NCI-H2196 treated with DMSO at 0.1 percent for 48 hours (cell line): ENCODE data around the gene NUP54.

Experiments
- DNase-seq: peaks from one replicate; lab custom pipeline; 2025; ENCODE audit not compliant: unreplicated experiment; lab: John Stamatoyannopoulos, UW

The NUP54 gene, protein sequence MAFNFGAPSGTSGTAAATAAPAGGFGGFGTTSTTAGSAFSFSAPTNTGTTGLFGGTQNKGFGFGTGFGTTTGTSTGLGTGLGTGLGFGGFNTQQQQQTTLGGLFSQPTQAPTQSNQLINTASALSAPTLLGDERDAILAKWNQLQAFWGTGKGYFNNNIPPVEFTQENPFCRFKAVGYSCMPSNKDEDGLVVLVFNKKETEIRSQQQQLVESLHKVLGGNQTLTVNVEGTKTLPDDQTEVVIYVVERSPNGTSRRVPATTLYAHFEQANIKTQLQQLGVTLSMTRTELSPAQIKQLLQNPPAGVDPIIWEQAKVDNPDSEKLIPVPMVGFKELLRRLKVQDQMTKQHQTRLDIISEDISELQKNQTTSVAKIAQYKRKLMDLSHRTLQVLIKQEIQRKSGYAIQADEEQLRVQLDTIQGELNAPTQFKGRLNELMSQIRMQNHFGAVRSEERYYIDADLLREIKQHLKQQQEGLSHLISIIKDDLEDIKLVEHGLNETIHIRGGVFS

GRCh38 chr4:76148142-76148865 is at the start of gene NUP54:
NUP54 (minus strand) TSS chr4:76148397; CDS start chr4:76148374, 23 bp downstream.
- DNase-seq: peak; percentile 57

DNA sequence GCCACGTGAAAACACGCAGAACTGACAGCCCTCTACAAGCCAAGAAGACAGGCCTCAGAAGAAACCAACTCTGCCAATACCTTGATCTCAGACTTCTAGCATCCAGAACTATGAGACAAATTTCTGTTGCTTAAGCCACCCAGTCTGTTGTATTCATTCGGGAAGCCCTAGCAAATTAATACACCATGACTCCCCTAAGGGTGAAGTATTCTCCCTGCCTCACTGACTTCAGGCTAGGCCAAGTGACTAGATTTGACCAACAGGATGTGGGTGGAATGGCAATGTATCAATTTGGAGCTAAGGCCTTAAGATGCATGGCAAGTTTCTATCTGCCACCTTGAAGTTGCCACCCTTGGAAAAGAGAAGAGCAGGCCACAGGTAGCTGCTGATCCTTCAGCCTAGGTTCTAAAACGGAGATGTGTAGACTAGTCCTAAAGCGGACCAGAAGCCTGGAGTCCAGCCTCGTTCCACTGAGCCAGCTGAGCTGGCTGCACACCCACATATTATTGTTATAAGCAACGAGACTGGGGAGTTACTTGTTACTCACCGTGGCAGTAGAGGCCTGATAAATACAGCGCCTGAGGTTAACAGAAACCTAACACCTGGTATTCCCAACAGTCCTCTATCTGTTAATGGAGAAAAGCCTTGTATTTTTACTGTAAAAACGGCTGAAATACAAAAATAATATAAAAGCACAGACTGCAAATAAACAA is 49.0 kb upstream of the NUP54 start:
- DNase-seq: no peak

DNA sequence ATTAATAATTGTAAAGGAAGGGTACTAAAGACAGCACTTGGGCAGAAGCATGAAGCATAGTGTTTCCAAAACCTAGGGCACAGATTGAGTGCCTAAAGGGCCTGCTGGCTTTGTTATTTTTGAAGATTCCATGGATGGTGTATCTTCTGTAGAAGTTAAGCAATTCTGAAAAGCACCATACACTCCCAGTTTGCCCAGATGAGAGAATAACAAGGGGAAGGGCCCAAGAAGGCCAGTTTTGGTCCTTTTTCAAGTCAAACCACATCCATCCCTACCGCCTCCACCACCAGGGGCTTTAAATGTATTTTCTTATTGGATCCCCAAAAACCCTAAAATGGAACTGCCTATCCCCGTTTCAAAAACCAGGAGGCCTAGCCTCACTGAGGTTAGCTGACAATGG is 48.2 kb upstream of the NUP54 start:
- DNase-seq: no peak

DNA sequence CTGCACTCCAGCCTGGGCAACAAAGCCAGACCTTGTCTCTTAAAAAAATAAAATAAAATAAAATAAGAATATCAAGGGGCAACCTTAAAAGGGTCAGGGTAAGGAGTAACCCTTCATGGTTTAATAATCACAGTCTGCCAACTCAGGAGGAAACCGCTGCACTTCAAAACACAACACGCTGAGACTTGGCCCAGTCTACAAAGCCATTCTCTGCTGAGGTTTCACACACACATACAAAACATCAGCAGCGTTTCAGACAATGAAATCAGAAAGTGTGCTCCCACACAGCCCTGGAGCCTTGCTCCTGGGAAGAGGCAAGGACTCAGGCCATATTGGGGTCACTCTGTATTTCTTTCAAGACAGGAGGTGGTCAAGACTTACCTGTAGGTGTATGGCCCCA is 47.1 kb upstream of the NUP54 start:
- no peak for DNase-seq

- no peak for DNase-seq
Observed at GRCh38 chr4:76194325-76194724, 46.1 kb upstream of the NUP54 start.

- DNase-seq: no peak
Observed at GRCh38 chr4:76192236-76192635, 44.0 kb upstream of the NUP54 start.

DNA sequence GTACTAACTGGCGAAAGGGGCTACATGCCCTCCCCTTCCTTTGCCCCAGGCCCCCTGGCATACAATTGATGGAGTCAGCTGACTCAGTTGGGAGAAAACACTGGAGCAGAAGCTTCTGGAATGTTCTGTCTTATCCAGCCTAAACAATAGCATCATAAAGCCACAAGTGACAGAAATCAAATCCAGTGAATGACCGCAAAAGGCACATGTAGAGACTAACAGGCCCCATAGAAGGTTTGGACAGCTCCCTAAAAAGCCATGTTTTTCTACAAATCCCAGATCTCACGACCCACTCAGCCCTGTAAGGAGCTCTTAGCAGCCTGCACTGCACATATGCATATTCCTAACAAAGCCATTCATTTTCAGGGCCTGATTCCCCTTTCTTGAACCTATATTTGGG is 40.4 kb upstream of the NUP54 start:
- DNase-seq: no peak

DNA sequence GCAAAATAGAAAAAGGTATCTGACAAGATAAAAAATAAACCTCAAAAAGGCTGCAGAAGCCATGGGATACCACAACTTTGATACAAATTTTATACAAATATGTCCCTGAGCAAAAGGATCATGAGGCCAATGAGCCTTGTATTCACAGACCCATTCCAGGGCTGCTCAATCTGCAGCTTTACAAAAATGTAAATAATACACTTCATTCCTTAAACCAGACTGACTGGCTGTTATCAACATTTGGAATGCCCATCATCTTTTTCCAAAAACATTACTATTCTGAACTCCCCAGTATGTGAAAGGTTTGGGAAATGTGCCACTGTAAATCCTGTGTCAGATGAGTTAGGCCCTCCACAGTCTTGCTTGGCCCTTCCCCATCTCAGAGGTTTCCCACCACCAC is 40.0 kb upstream of the NUP54 start:
- DNase-seq: no peak

GRCh38 chr4:76187152-76187551 is 39.0 kb upstream of the NUP54 start:
- DNase-seq: no peak

DNA sequence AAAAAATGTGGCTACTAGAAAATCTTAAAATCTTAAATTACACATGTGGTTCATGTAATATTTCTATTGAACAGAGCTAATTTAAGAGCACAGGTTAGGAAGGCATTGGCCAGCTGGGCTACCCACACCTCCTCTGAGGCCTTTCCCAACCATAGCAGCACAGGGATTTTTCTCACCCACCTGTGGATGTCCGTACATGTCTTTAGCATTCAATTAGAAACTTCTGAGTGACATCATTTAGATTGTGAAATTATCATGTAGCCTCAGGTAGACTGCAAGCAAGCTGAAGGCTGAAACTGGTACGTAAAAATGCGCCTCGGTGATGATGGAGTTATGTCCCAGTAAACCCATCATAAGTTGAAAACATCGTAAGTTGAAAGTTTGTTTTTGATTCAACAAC is 34.3 kb upstream of the NUP54 start:
- no peak for DNase-seq

DNA sequence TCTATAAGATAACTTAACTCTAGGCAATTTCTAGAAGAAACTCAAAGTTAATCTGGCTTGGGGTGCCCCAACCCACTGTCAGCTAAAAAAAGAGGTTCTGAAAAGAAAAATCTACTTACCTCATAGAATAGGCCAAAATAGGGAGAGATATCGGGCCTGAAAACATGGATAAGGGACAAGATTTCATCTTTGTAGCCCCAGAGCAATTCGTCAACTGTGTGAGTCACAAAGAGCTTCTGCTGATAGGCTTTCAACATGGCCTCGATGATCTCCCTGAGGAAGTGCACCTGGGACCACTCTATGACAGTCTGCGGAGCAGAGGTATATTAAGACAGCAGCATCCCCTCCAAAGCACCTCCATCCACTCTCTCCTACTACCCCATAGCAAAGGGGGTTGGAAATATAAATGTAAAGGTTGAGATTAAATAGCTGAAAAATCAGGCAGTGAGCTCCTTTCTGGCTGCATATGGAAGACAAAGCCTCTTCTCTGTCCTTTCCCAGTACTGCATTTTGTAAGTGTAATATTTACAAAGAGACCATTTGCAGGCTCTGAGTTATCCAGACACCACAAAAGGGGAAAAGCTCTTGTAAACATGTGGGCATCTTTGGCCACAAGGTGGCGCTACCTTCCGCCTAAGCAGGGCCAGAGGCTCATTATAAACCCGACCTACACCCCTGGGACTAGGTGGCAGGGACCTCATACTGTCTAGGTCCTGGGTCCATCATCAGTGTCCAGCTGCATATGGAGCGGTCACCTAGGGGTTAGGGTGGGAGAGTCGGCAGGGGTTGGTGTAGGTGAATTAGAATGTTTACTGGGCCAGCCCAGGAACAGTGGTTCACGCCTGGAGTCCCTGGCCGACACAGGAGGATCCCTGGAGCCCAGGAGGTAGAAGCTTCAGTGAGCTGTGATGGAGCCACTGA is 31.5 kb upstream of the NUP54 start:
- peak; percentile 38 for DNase-seq

DNA sequence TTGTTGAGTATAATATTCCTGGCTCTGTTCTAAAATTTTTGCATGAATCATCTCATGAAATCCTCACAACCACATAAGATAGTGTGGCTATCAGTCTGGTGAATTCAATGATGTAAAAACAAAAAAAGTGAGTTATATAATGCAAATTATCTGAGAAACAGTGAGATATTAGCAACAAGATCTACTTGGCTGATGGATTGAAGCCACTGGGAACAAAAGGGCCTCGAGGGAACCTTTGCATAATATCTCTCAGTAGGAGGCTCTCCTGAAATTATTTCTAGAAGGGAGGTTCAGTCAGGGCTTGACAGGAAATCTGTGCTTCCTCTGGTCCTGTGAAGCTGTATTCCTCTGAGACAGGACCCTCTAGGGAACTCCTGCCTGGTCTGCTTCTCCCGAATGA is 30.1 kb upstream of the NUP54 start:
- no peak for DNase-seq

- no peak for DNase-seq
Observed at GRCh38 chr4:76177709-76178108, 29.5 kb upstream of the NUP54 start.

DNA sequence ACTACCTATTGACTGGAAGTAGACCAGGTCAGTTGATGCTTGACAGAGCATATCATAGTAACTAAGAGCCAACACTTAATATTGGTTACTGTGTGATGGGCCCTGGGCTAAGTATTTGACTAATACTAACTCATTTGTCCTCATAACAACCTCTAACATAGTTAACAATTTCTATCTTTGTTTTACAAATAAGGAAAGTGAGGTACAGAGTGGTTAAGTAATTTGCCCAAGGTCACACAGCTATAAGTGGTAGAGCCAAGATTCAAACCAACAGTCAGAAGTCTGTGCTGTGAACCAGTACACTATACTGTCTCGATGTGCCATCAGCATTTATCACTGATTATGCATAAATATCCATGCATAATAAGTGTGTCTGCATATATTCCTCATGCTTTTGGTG is 27.1 kb upstream of the NUP54 start:
- DNase-seq: no peak

DNA sequence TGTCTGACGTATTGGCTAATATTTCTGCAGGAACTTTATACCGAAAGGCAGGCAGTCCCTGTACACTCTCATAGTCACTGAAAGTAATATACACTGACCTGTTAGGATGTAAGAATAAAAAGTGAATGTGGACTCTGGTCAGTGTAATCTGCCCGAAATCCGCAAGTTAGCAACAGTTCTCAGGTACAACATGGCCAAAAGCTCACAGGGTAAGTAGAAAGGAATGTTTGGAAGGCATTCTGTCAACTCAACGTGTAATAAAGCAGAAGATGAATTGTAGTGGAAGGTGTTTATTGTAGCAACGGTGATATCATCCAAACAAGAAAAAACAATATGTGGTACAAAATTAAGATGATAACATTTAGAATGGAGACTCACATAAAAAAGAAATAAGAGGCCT is 26.0 kb upstream of the NUP54 start:
- DNase-seq: no peak

GRCh38 chr4:76168688-76169087 is 20.5 kb upstream of the NUP54 start:
- DNase-seq: no peak

- no peak for DNase-seq
Observed at GRCh38 chr4:76166480-76166879, 18.3 kb upstream of the NUP54 start.

- no peak for DNase-seq
Observed at GRCh38 chr4:76160355-76160754, 12.2 kb upstream of the NUP54 start.

GRCh38 chr4:76156635-76157034 is 8.4 kb upstream of the NUP54 start:
- DNase-seq: no peak

- no peak for DNase-seq
Observed at GRCh38 chr4:76155979-76156378, 7.8 kb upstream of the NUP54 start.

DNA sequence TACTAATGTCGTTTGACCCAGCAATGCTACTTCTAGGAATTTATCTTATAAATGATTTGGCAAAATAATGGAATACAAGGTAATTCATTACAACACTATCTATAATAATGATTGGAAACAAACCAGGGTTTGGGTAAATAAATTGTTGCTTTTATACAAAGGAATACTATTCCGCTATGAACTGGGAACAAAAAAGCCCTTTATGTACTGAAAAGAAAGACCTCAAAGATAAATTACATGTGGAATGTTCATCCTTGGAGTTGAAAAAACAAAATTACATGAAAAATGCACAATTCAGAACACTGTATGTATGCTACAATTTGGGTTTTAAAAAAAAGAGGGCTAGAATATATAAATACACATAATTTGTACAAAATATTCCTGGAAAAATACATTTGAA is 5.2 kb upstream of the NUP54 start:
- DNase-seq: no peak
